ENCODE measurements around the gene GTF2IRD1. TPM values are rescaled to one million over a fixed set of nuclear protein-coding genes. Genes with fewer than 3 reads are reported as not detected.

GTF2IRD1 gene
- total RNA-seq, 5 donors from 2014 or later (not counting 1 experiment from before 2014, with no cell fraction given) = 1.2 to 6.9 (median 3.3) TPM

DNA sequence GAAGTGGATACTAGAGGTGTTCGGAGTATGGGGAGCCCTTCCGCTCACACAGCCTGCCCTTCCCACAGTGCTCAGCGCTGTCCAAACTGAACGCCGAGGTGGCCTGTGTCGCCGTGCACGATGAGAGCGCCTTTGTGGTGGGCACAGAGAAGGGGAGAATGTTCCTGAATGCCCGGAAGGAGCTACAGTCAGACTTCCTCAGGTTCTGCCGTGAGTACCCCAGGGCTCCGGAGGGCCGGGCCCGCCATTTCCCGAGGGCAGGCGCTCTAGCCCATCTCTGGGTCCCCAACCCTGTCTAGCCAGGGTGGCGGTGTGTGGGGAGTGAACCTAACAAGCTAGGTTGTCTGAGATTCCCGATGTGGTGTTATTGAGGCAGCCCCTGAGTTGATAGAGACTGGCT lies 59.1 kb downstream of the GTF2IRD1 start:
- Mint-ChIP-seq H3K4me3 (no peak overlapping the region), H3K36me3 (no peaks in the 10 kb centered on the region), H3K4me1 (no peaks in the 10 kb centered on the region), H3K27ac (no peak overlapping the region), H3K9me3 (no peaks in the 10 kb centered on the region), H3K27me3 (no peaks in the 10 kb centered on the region)
- no peak overlapping the region for H3K4me3 ChIP-seq (ENCODE audit: control insufficient read depth in 1 of 2, extremely low read depth in 1 of 2, low read length in 1 of 2)
- no peak overlapping the region for H3K27ac ChIP-seq (ENCODE audit: low read length)
- CTCF ChIA-PET = no interaction called here
- POLR2A ChIA-PET = no interaction called here
- no peak for DNase-seq
- WGBS (ENCODE audit: insufficient coverage) = 93% methylated on average over 18 of the region's 18 CpGs
- no peaks in the 10 kb centered on the region for H3K4me1 ChIP-seq (ENCODE audit: control insufficient read depth in 1 of 2, extremely low read depth in 1 of 2, insufficient read depth in 2 of 2, low read length in 2 of 2)
- no peaks in the 10 kb centered on the region for H3K36me3 ChIP-seq (ENCODE audit: control insufficient read depth in 2 of 2, extremely low read depth in 1 of 2, insufficient read depth in 1 of 2, low read length in 1 of 2)
- ATAC-seq (replicated peaks in 1 of 4) = no peak
- H3K27me3 ChIP-seq (replicated peaks in 1 of 2; ENCODE audit: control insufficient read depth in 2 of 2, extremely low read depth in 1 of 2, insufficient read depth in 2 of 2, low read length in 1 of 2) = peaks cover 0 to 2% of the 10 kb centered on the region in 2 experiments
- H3K9me3 ChIP-seq = no peaks in the 10 kb centered on the region

DNA sequence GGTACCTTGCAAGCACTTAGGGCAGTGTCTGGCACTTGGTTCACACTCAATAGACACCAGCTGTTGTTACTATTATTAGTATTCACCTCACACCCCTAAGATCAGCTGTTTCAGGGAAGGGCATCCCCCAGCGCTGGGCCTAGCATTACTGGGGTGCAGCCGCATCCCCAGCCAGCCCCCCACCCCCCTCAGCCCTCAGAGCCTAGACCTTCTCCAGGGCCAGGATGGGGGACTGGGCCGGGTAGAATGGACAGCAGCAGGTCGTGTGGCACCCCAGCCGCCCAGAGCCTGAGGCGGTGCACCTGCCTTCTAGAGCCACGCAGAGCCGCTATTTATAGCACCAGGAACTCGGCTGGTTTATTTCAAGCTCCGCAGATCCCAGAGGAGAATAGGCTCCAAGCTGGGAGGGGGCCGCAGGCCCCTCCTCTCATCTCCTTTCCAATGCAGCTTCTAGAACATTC lies 60.5 kb downstream of the GTF2IRD1 start:
- H3K4me3 ChIP-seq (ENCODE audit: control insufficient read depth in 1 of 2, extremely low read depth in 1 of 2, low read length in 1 of 2) = no peak overlapping the region
- Mint-ChIP-seq H3K4me1 (no peaks in the 10 kb centered on the region), H3K4me3 (no peak overlapping the region), H3K27me3 (no peaks in the 10 kb centered on the region), H3K9me3 (no peaks in the 10 kb centered on the region), H3K36me3 (no peaks in the 10 kb centered on the region), H3K27ac (no peak overlapping the region)
- 93% methylated on average over 11 of the region's 11 CpGs for WGBS (ENCODE audit: insufficient coverage)
- no peaks in the 10 kb centered on the region for H3K36me3 ChIP-seq (ENCODE audit: control insufficient read depth in 2 of 2, extremely low read depth in 1 of 2, insufficient read depth in 1 of 2, low read length in 1 of 2)
- no peak for DNase-seq
- no peaks in the 10 kb centered on the region for H3K9me3 ChIP-seq
- ChIA-PET POLR2A (no interaction called here), CTCF (no interaction called here)
- peaks cover 0 to 7% of the 10 kb centered on the region in 2 experiments for H3K27me3 ChIP-seq (replicated peaks in 1 of 2; ENCODE audit: control insufficient read depth in 2 of 2, extremely low read depth in 1 of 2, insufficient read depth in 2 of 2, low read length in 1 of 2)
- no peak overlapping the region for H3K27ac ChIP-seq (ENCODE audit: low read length)
- no peak for ATAC-seq (replicated peaks in 1 of 4)
- H3K4me1 ChIP-seq (ENCODE audit: control insufficient read depth in 1 of 2, extremely low read depth in 1 of 2, insufficient read depth in 2 of 2, low read length in 2 of 2) = no peaks in the 10 kb centered on the region

DNA sequence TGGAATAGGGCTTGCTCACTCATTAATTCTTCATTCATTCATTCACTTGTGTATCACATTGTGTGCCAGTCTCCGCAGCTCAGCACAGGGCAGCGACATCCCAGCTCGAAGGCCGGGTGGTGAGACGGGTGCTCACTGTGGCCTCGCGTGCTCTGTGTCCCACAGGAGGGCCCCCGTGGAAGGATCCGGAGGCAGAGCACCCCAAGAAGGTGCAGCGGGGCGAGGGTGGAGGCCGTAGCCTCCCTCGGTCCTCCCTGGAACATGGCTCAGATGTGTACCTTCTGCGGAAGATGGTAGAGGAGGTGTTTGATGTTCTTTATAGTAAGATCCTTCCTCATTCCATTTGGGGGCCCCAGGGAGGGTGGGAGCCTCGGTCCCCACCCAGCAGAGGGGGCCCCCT lies 61.6 kb downstream of the GTF2IRD1 start:
- H3K36me3 Mint-ChIP-seq = no peaks in the 10 kb centered on the region
- Histone ChIP-seq H3K4me3 (ENCODE audit: control insufficient read depth in 1 of 2, extremely low read depth in 1 of 2, low read length in 1 of 2) (no peak overlapping the region), H3K27me3 (replicated peaks in 1 of 2; ENCODE audit: control insufficient read depth in 2 of 2, extremely low read depth in 1 of 2, insufficient read depth in 2 of 2, low read length in 1 of 2) (peaks cover 0 to 12% of the 10 kb centered on the region in 2 experiments), H3K9me3 (no peaks in the 10 kb centered on the region), H3K4me1 (ENCODE audit: control insufficient read depth in 1 of 2, extremely low read depth in 1 of 2, insufficient read depth in 2 of 2, low read length in 2 of 2) (no peaks in the 10 kb centered on the region), H3K36me3 (ENCODE audit: control insufficient read depth in 2 of 2, extremely low read depth in 1 of 2, insufficient read depth in 1 of 2, low read length in 1 of 2) (no peaks in the 10 kb centered on the region), H3K27ac (ENCODE audit: low read length) (no peak overlapping the region)
- ChIA-PET CTCF (no interaction called here), POLR2A (interaction anchor here in 1 of 2 donors (0.6 kb wide), 1 partner anchor 18 kb away, joined by 3 read pairs; no protein-coding TSS in a partner anchor)
- DNase-seq = no peak
- no peaks in the 10 kb centered on the region for H3K9me3 Mint-ChIP-seq
- 78% methylated on average over 9 of the region's 15 CpGs for WGBS (ENCODE audit: insufficient coverage)
- H3K4me3 Mint-ChIP-seq = no peak overlapping the region
- ATAC-seq (replicated peaks in 1 of 4) = no peak
- H3K27ac Mint-ChIP-seq = no peak overlapping the region
- no peaks in the 10 kb centered on the region for H3K4me1 Mint-ChIP-seq
- H3K27me3 Mint-ChIP-seq = no peaks in the 10 kb centered on the region

DNA sequence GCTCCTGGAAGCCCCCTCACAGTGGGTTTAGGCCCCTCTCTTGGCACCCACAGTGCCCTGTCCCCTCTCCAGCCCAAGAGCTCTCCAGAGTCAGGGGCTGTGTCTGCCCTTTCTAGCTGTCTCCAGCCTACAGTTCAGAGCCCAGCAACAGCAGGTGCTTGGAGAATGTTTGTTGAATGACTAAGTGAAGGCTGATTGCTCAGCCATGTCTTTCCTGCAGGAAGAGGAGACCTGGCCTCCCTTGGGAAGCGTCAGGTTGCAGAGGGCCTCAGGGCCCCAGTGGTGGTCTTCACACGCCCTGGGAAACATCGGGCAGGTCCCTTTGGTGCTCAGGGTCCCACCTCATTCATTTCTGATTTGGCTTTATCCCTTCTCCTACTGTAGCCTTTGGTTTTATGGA lies 62.5 kb downstream of the GTF2IRD1 start:
- H3K27me3 ChIP-seq (replicated peaks in 1 of 2; ENCODE audit: control insufficient read depth in 2 of 2, extremely low read depth in 1 of 2, insufficient read depth in 2 of 2, low read length in 1 of 2) = peaks cover 0 to 15% of the 10 kb centered on the region in 2 experiments
- Mint-ChIP-seq H3K27me3 (no peaks in the 10 kb centered on the region), H3K36me3 (peaks cover 3% of the 10 kb centered on the region), H3K27ac (no peak overlapping the region), H3K9me3 (peaks cover 0 to 3% (median 2%) of the 10 kb centered on the region in 3 donors), H3K4me1 (no peaks in the 10 kb centered on the region), H3K4me3 (no peak overlapping the region)
- H3K9me3 ChIP-seq = no peaks in the 10 kb centered on the region
- no peak for DNase-seq
- CTCF ChIA-PET = no interaction called here
- POLR2A ChIA-PET = no interaction called here
- H3K36me3 ChIP-seq (ENCODE audit: control insufficient read depth in 2 of 2, extremely low read depth in 1 of 2, insufficient read depth in 1 of 2, low read length in 1 of 2) = no peaks in the 10 kb centered on the region
- no CpG with 5 or more reads among the region's 3 CpGs for WGBS (ENCODE audit: insufficient coverage)
- H3K4me3 ChIP-seq (ENCODE audit: control insufficient read depth in 1 of 2, extremely low read depth in 1 of 2, low read length in 1 of 2) = no peak overlapping the region
- no peaks in the 10 kb centered on the region for H3K4me1 ChIP-seq (ENCODE audit: control insufficient read depth in 1 of 2, extremely low read depth in 1 of 2, insufficient read depth in 2 of 2, low read length in 2 of 2)
- ATAC-seq (replicated peaks in 1 of 4) = no peak
- no peak overlapping the region for H3K27ac ChIP-seq (ENCODE audit: low read length)

DNA sequence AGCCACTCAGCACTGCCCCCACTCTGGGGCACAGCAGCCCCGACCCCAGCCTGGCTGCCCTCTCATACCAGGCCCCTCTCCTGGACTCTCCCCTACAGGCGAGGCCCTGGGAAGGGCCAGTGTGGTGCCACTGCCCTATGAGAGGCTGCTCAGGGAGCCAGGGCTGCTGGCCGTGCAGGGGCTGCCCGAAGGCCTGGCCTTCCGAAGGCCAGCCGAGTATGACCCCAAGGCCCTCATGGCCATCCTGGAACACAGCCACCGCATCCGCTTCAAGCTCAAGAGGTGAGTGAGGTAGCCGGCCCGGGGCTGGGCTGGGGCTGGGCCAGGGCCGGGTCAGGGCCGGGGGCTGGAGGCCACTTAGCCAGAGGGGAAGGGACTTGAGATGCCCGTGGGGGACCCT lies 64.3 kb downstream of the GTF2IRD1 start:
- WGBS (ENCODE audit: insufficient coverage) = 89% methylated on average over 10 of the region's 13 CpGs
- Mint-ChIP-seq H3K27ac (no peak overlapping the region), H3K9me3 (peaks cover 0 to 4% (median 3%) of the 10 kb centered on the region in 3 donors), H3K36me3 (peaks cover 4% of the 10 kb centered on the region), H3K4me3 (no peak overlapping the region), H3K27me3 (no peaks in the 10 kb centered on the region), H3K4me1 (no peaks in the 10 kb centered on the region)
- Histone ChIP-seq H3K36me3 (ENCODE audit: control insufficient read depth in 2 of 2, extremely low read depth in 1 of 2, insufficient read depth in 1 of 2, low read length in 1 of 2) (no peaks in the 10 kb centered on the region), H3K27ac (ENCODE audit: low read length) (no peak overlapping the region), H3K9me3 (no peaks in the 10 kb centered on the region), H3K4me3 (ENCODE audit: control insufficient read depth in 1 of 2, extremely low read depth in 1 of 2, low read length in 1 of 2) (no peak overlapping the region), H3K4me1 (ENCODE audit: control insufficient read depth in 1 of 2, extremely low read depth in 1 of 2, insufficient read depth in 2 of 2, low read length in 2 of 2) (no peaks in the 10 kb centered on the region), H3K27me3 (replicated peaks in 1 of 2; ENCODE audit: control insufficient read depth in 2 of 2, extremely low read depth in 1 of 2, insufficient read depth in 2 of 2, low read length in 1 of 2) (peaks cover 0 to 15% of the 10 kb centered on the region in 2 experiments)
- DNase-seq (no peak), ATAC-seq (replicated peaks in 1 of 4) (no peak)
- ChIA-PET POLR2A (no interaction called here), CTCF (no interaction called here)

DNA sequence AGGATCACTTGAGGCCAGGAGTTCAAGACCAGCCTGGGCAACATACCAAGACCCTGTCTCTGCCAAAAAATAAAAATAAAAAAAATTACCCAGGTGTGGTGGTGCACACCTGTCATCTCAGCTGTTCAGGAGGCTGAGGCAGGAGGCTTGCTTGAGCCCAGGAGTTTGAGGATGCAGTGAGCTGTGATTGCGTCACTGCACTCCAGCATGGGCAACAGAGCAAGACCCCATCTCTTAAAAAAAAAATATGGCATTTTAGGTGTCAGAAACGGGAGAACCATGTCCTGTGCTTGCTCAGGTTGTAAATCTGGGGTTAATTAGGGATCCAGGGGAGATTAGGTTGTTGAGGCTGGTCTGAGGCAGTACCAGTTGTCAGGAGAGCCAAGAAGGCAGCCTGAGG lies 64.9 kb downstream of the GTF2IRD1 start:
- Histone ChIP-seq H3K27me3 (replicated peaks in 1 of 2; ENCODE audit: control insufficient read depth in 2 of 2, extremely low read depth in 1 of 2, insufficient read depth in 2 of 2, low read length in 1 of 2) (peaks cover 0 to 15% of the 10 kb centered on the region in 2 experiments), H3K4me3 (ENCODE audit: control insufficient read depth in 1 of 2, extremely low read depth in 1 of 2, low read length in 1 of 2) (no peak overlapping the region), H3K4me1 (ENCODE audit: control insufficient read depth in 1 of 2, extremely low read depth in 1 of 2, insufficient read depth in 2 of 2, low read length in 2 of 2) (no peaks in the 10 kb centered on the region), H3K36me3 (ENCODE audit: control insufficient read depth in 2 of 2, extremely low read depth in 1 of 2, insufficient read depth in 1 of 2, low read length in 1 of 2) (no peaks in the 10 kb centered on the region), H3K27ac (ENCODE audit: low read length) (no peak overlapping the region), H3K9me3 (no peaks in the 10 kb centered on the region)
- Mint-ChIP-seq H3K4me3 (no peak overlapping the region), H3K36me3 (peaks cover 4% of the 10 kb centered on the region), H3K9me3 (peaks cover 0 to 4% (median 3%) of the 10 kb centered on the region in 3 donors), H3K4me1 (no peaks in the 10 kb centered on the region), H3K27me3 (no peaks in the 10 kb centered on the region), H3K27ac (no peak overlapping the region)
- ChIA-PET CTCF (no interaction called here), POLR2A (no interaction called here)
- ATAC-seq (replicated peaks in 1 of 4) (no peak), DNase-seq (no peak)
- WGBS (ENCODE audit: insufficient coverage) = 50% methylated on average over 1 of the region's 2 CpGs

DNA sequence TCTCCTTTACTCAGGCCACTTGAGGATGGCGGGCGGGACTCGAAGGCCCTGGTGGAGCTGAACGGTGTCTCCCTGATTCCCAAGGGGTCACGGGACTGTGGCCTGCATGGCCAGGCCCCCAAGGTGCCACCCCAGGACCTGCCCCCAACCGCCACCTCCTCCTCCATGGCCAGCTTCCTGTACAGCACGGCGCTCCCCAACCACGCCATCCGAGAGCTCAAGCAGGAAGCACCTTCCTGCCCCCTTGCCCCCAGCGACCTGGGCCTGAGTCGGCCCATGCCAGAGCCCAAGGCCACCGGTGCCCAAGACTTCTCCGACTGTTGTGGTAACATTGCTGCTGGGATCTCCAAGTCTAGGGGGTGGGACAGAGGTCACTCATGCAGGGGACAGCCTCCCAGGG lies 65.7 kb downstream of the GTF2IRD1 start:
- Histone ChIP-seq H3K27me3 (replicated peaks in 1 of 2; ENCODE audit: control insufficient read depth in 2 of 2, extremely low read depth in 1 of 2, insufficient read depth in 2 of 2, low read length in 1 of 2) (peaks cover 0 to 15% of the 10 kb centered on the region in 2 experiments), H3K9me3 (no peaks in the 10 kb centered on the region), H3K36me3 (ENCODE audit: control insufficient read depth in 2 of 2, extremely low read depth in 1 of 2, insufficient read depth in 1 of 2, low read length in 1 of 2) (no peaks in the 10 kb centered on the region), H3K27ac (ENCODE audit: low read length) (no peak overlapping the region), H3K4me1 (ENCODE audit: control insufficient read depth in 1 of 2, extremely low read depth in 1 of 2, insufficient read depth in 2 of 2, low read length in 2 of 2) (no peaks in the 10 kb centered on the region), H3K4me3 (ENCODE audit: control insufficient read depth in 1 of 2, extremely low read depth in 1 of 2, low read length in 1 of 2) (no peak overlapping the region)
- DNase-seq = no peak
- ATAC-seq (replicated peaks in 1 of 4) = no peak
- Mint-ChIP-seq H3K9me3 (peaks cover 0 to 4% (median 3%) of the 10 kb centered on the region in 3 donors), H3K4me3 (no peak overlapping the region), H3K36me3 (peaks cover 4% of the 10 kb centered on the region), H3K4me1 (no peaks in the 10 kb centered on the region), H3K27me3 (no peaks in the 10 kb centered on the region), H3K27ac (no peak overlapping the region)
- ChIA-PET CTCF (no interaction called here), POLR2A (no interaction called here)
- 96% methylated on average over 6 of the region's 14 CpGs for WGBS (ENCODE audit: insufficient coverage)
